ENCODE measurements around the gene VENTX. TPM values are rescaled to one million over a fixed set of nuclear protein-coding genes. Genes with fewer than 3 reads are reported as not detected.
A peak's percentile ranks its signal among the peaks of the same experiment; 100 is the strongest.

Gene VENTX
- total RNA-seq, 3 donors from 2014 or later, result 0.09 to 1.2 (median 0.36) TPM

DNA sequence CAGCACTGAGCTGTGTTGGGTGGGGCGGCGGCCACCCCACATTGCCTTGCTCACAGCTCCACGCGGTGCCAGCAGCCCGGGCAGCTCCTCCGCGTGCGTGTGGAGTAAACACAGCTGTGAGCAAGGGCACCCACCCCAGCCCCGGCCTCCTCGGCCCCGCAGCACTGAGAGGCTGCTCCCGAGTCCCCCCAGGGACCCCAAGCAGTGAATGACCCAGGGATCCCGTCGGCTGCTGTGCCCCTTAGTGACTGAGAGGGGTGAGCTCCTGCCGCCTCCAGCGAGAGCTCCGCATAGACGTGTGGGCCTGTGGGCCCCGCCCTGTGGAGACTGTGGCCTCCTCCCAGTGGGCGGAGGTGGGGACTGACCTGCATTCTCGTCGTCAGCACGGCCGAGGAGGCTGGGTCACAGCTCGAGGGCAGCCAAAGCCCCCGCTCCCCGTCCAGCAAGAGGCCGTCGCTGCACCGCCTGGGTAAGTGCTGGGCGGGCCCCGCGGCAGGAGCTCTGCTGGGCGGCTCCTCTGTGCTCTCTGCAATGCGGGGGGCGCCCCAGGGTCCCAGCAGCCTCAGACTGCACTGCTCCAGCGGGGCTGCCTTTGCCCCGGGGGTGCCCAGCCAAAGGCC, 37.6 kb upstream of the VENTX start:
- Histone ChIP-seq H3K9me3 (no peaks in the 10 kb centered on the region), H3K4me3 (no peak overlapping the region), H3K4me1 (ENCODE audit: low read depth) (no peaks in the 10 kb centered on the region), H3K36me3 (ENCODE audit: low read depth) (no peaks in the 10 kb centered on the region)
- TF ChIP-seq, protein P1, sequence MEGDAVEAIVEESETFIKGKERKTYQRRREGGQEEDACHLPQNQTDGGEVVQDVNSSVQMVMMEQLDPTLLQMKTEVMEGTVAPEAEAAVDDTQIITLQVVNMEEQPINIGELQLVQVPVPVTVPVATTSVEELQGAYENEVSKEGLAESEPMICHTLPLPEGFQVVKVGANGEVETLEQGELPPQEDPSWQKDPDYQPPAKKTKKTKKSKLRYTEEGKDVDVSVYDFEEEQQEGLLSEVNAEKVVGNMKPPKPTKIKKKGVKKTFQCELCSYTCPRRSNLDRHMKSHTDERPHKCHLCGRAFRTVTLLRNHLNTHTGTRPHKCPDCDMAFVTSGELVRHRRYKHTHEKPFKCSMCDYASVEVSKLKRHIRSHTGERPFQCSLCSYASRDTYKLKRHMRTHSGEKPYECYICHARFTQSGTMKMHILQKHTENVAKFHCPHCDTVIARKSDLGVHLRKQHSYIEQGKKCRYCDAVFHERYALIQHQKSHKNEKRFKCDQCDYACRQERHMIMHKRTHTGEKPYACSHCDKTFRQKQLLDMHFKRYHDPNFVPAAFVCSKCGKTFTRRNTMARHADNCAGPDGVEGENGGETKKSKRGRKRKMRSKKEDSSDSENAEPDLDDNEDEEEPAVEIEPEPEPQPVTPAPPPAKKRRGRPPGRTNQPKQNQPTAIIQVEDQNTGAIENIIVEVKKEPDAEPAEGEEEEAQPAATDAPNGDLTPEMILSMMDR (IDR thresholded peaks at IDR 0.05), result no peak
- intact Hi-C loops (cut with DNase I, micrococcal nuclease), result no loop called here
- DNase-seq (peak in 1 of 3 donors; percentile 41), ATAC-seq (no peak)

GRCh38 chr10:133200621-133201031, 37.0 kb upstream of the VENTX start:
- ATAC-seq (no peak), DNase-seq (no peak)
- Histone ChIP-seq H3K4me1 (ENCODE audit: low read depth) (no peaks in the 10 kb centered on the region), H3K9me3 (no peaks in the 10 kb centered on the region), H3K36me3 (ENCODE audit: low read depth) (no peaks in the 10 kb centered on the region), H3K4me3 (no peak overlapping the region)
- intact Hi-C loops (cut with DNase I, micrococcal nuclease), result no loop called here
- TF ChIP-seq, protein P1 (IDR thresholded peaks at IDR 0.05), result no peak

DNA sequence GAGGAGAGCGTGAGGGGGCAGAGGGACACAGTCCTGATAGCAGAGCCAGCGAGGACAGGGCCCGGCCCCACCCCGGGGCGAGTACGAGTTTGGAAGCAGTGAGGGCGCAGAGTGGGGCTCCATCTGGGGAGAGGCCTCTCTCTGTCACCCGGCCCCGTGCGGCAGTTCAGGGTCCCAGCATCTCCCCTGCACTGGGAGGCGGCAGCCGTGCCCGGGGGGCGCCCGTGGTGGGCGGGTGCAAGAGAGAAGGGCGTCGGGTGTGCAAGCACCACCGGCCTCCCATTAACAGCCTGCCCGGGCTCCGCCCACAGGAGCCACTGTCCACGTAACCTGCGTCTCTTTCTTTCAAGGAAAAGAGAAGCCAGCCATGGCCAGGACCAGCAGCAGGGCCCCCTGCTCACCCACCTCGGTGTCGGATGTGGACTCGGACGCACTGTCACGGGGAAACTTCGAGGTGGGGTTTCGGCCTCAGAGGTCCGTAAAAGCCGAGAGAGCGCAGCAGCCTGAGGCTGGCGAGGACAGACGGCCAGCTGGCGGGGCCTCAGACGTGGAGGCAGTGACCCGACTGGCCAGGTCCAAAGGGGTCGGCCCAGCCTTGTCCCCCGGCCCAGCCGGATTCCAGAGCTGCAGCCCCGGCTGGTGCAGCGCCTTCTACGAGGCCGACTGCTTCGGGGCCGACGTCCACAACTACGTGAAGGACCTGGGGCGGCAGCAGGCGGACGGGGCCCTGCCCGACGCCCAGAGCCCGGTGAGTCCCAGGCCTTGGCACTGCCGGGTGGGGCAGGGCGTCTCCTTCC, 36.3 kb upstream of the VENTX start:
- intact Hi-C loops (cut with DNase I, micrococcal nuclease), result no loop called here
- H3K36me3 ChIP-seq (ENCODE audit: low read depth), result no peaks in the 10 kb centered on the region
- peak; percentile 5 for ATAC-seq

GRCh38 chr10:133201948-133202725, 35.5 kb upstream of the VENTX start:
- Histone ChIP-seq H3K4me1 (ENCODE audit: low read depth) (no peaks in the 10 kb centered on the region), H3K4me3 (no peak overlapping the region), H3K9me3 (no peaks in the 10 kb centered on the region), H3K36me3 (ENCODE audit: low read depth) (no peaks in the 10 kb centered on the region)
- intact Hi-C loops (cut with DNase I, micrococcal nuclease), result no loop called here
- DNase-seq (no peak), ATAC-seq (no peak)
- TF ChIP-seq, protein P1 (IDR thresholded peaks at IDR 0.05), result no peak

More for the DNA sequence above, 36.3 kb upstream of the VENTX start:
- Histone ChIP-seq H3K4me1 (ENCODE audit: low read depth) (no peaks in the 10 kb centered on the region), H3K9me3 (no peaks in the 10 kb centered on the region), H3K4me3 (no peak overlapping the region)
- TF ChIP-seq, protein P1 (IDR thresholded peaks at IDR 0.05), result no peak
- no peak for DNase-seq

DNA sequence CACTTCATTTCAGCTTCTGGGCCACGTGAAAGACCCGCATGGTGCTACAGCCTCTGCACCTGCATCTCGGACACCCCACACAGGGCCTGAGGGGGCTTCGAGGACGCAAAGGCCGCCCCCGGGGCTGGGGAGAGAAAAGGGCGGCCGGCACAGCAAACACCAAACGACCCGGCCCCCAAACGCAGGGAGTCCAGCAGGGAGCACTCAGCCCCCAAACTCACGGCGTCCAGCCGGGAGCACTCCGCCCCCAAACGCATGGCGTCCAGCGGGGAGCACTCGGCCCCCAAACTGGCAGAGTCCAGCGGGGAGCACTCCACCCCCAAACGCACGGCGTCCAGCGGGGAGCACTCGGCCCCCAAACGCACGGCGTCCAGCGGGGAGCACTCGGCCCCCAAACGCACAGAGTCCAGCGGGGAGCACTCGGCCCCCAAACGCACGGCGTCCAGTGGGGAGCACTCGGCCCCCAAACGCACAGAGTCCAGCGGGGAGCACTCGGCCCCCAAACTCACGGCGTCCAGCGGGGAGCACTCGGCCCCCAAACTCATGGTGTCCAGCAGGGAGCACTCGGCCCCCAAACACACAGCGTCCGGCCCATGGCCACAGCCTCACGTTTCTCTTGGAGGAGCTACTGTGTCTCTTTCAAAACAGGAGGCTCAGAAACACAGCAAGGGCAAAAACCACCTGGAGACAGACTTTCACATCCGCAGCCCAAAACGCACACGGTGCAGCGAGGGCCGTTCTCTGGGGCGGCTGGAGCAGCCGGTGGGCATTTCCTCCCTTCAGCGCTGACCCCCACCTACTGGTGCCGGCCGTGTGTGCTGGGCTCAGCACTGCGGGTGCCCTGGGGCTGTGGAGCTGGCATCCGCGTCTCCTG, 34.6 kb upstream of the VENTX start:
- no peak overlapping the region for H3K4me3 ChIP-seq
- no peaks in the 10 kb centered on the region for H3K9me3 ChIP-seq
- H3K36me3 ChIP-seq (ENCODE audit: low read depth), result no peaks in the 10 kb centered on the region
- ATAC-seq (no peak), DNase-seq (no peak)
- TF ChIP-seq, protein P1 (IDR thresholded peaks at IDR 0.05), result no peak
- intact Hi-C loops (cut with DNase I, micrococcal nuclease), result no loop called here
- no peaks in the 10 kb centered on the region for H3K4me1 ChIP-seq (ENCODE audit: low read depth)

All from mucosa of descending colon (tissue), 3 donors.